CD14-positive monocyte (primary cell): Measurements from ENCODE around the gene UBE2G2. TPM values are rescaled to one million over a fixed set of nuclear protein-coding genes. Genes with fewer than 3 reads are reported as not detected.

Source experiments
- DNase-seq, 3 donors: peaks; one replicate each; pipeline ENCODE4 v3.0.0-alpha.2; 2011 to 2022
- H2AFZ ChIP-seq: 2 replicates; pipeline ENCODE4 v1.6.0; 2012; ENCODE audit warnings: mild to moderate bottlenecking, low read depth, low read length, inconsistent platforms; ENCODE audit not compliant: insufficient read depth, poor library complexity, severe bottlenecking
- H3K27ac ChIP-seq, 2 donors: 1 replicate in 1 of 2; 2 replicates in 1 of 2; pipeline ENCODE4 v1.5.1; 2012 to 2013; ENCODE audit warnings: low read length in 2 of 2, control low read depth in 1 of 2, inconsistent platforms in 1 of 2, low read depth in 1 of 2, mild to moderate bottlenecking in 1 of 2
- H3K27me3 ChIP-seq, 2 donors: one replicate each; pipeline versions ENCODE4 v1.6.0 to v1.6.1; 2011 to 2013; ENCODE audit warnings: low read length in 2 of 2; ENCODE audit not compliant: control insufficient read depth in 2 of 2, insufficient read depth in 2 of 2
- H3K36me3 ChIP-seq, 2 donors: replicated peaks in 1 of 2; 1 replicate in 1 of 2; 2 replicates in 1 of 2; pipeline versions ENCODE4 v1.5.1 to v1.6.1; 2012 to 2013; ENCODE audit warnings: low read length in 2 of 2, control low read depth in 1 of 2, inconsistent platforms in 1 of 2, mild to moderate bottlenecking in 1 of 2; ENCODE audit not compliant: insufficient read depth in 2 of 2, control insufficient read depth in 1 of 2
- H3K4me1 ChIP-seq, 2 donors: 1 replicate in 1 of 2; 2 replicates in 1 of 2; pipeline versions ENCODE4 v1.5.1 to v1.6.1; 2012 to 2013; ENCODE audit warnings: low read length in 2 of 2, control low read depth in 1 of 2, inconsistent platforms in 1 of 2, mild to moderate bottlenecking in 1 of 2, moderate library complexity in 1 of 2; ENCODE audit not compliant: insufficient read depth in 2 of 2, control insufficient read depth in 1 of 2
- H3K4me2 ChIP-seq: replicated peaks from 2 replicates; pipeline ENCODE3; 2012; ENCODE audit warnings: low read length, moderate library complexity, mild to moderate bottlenecking; ENCODE audit not compliant: poor library complexity, severe bottlenecking; ENCODE audit errors: extremely low read depth
- H3K4me3 ChIP-seq, 3 experiments: fragments of 200-600 bp in 1 of 3; sonication (generic) in 1 of 3; replicated peaks in 1 of 3; 1 replicate in 2 of 3; 2 replicates in 1 of 3; pipeline ENCODE4 v1.5.1; 2011 to 2013; ENCODE audit warnings: low read length in 3 of 3, mild to moderate bottlenecking in 3 of 3, control low read depth in 2 of 3, low read depth in 2 of 3, inconsistent platforms in 1 of 3, moderate library complexity in 1 of 3
- H3K79me2 ChIP-seq: 2 replicates; pipeline ENCODE4 v1.6.0; 2012; ENCODE audit warnings: mild to moderate bottlenecking, control low read depth, inconsistent platforms, low read length, moderate library complexity; ENCODE audit not compliant: insufficient read depth
- H3K9ac ChIP-seq: 2 replicates; pipeline ENCODE4 v1.6.0; 2017; ENCODE audit warnings: low read length, mild to moderate bottlenecking; ENCODE audit not compliant: insufficient read depth, poor library complexity, severe bottlenecking
- H3K9me3 ChIP-seq, 2 donors: replicated peaks in 1 of 2; 1 replicate in 1 of 2; 2 replicates in 1 of 2; pipeline versions ENCODE4 v1.5.1 to v1.6.1; 2012 to 2013; ENCODE audit warnings: low read length in 2 of 2, control low read depth in 1 of 2; ENCODE audit not compliant: control insufficient read depth in 1 of 2, insufficient read depth in 1 of 2
- H4K20me1 ChIP-seq: 2 replicates; pipeline ENCODE4 v1.6.0; 2012; ENCODE audit warnings: mild to moderate bottlenecking, low read length, control low read depth, moderate library complexity; ENCODE audit not compliant: insufficient read depth
- H3K27ac Mint-ChIP-seq, 7 donors: one replicate each; pipeline ENCODE4 v1.8.0; 2020; ENCODE audit warnings: mild to moderate bottlenecking in 7 of 7, mixed read lengths in 7 of 7, moderate library complexity in 6 of 7, inconsistent platforms in 2 of 7
- H3K27me3 Mint-ChIP-seq, 3 donors: one replicate each; pipeline ENCODE4 v1.8.0; 2021 to 2022; ENCODE audit warnings: low read depth in 3 of 3, mild to moderate bottlenecking in 3 of 3, mixed read lengths in 3 of 3, moderate library complexity in 3 of 3, inconsistent platforms in 1 of 3
- H3K36me3 Mint-ChIP-seq, 2 donors: one replicate each; pipeline ENCODE4 v1.8.0; 2020; ENCODE audit warnings: mixed read lengths in 2 of 2, inconsistent platforms in 1 of 2, mild to moderate bottlenecking in 1 of 2
- H3K4me1 Mint-ChIP-seq: one replicate; pipeline ENCODE4 v1.8.0; 2020; ENCODE audit warnings: mild to moderate bottlenecking, mixed read lengths
- H3K4me3 Mint-ChIP-seq, 2 donors: one replicate each; pipeline ENCODE4 v1.8.0; 2020; ENCODE audit warnings: mild to moderate bottlenecking in 2 of 2, mixed read lengths in 2 of 2, moderate library complexity in 1 of 2
- H3K9me3 Mint-ChIP-seq, 7 donors: one replicate each; pipeline ENCODE4 v1.8.0; 2020 to 2022; ENCODE audit warnings: mixed read lengths in 7 of 7, mild to moderate bottlenecking in 6 of 7, moderate library complexity in 6 of 7, inconsistent platforms in 2 of 7
- CTCF ChIP-seq: fragments of 200-600 bp; IDR thresholded peaks from one replicate; pipeline ENCODE4 v1.8.0; 2022; ENCODE audit warnings: antibody characterized with exemption, mild to moderate bottlenecking
- WGBS: methylation state at CpG from one replicate; pipeline ENCODE4 v1.1.5; 2013; ENCODE audit warnings: missing lambda C conversion rate; ENCODE audit not compliant: insufficient coverage; 5-methylcytosine and 5-hydroxymethylcytosine counted together
- intact Hi-C, 2 donors: fragments of 100-400 bp; cut with micrococcal nuclease; formaldehyde crosslinking; loops; one replicate each; pipeline versions ENCODE4 v1.15.0 to v1.15.1; 2023
- polyA plus RNA-seq, 3 donors: library from polyadenylated mRNA; depleted of rRNA in 1 of 3; unstranded in 2 of 3; stranded (reverse) in 1 of 3; fragments of 300-500 nt in 2 of 3; fragments of >200 nt in 1 of 3; fragmentation: Illumina TruSeq in 2 of 3; gene quantifications; 1 replicate in 2 of 3; 2 replicates in 1 of 3; pipeline ENCODE4 v1.2.3, GENCODE V29; 2012 to 2021

The UBE2G2 gene
- polyA plus RNA-seq, 3 donors: 22.5 to 123 (median 31.0) TPM

GRCh38 chr21:44783020-44783696 is 18.5 kb downstream of the UBE2G2 start:
- H3K27ac Mint-ChIP-seq: no peak overlapping the region
- no peak for TF ChIP-seq CTCF
- no peak for DNase-seq
- H3K36me3 Mint-ChIP-seq: peaks cover 52 to 67% of the 10 kb centered on the region in 2 donors
- intact Hi-C loops: no loop called here
- Histone ChIP-seq H3K4me2 (no peak overlapping the region), H3K4me1 (no peaks in the 10 kb centered on the region), H3K27ac (no peak overlapping the region), H3K36me3 (peaks cover 37 to 91% of the 10 kb centered on the region in 2 donors), H3K9ac (no peak overlapping the region), H3K27me3 (no peaks in the 10 kb centered on the region), H3K4me3 (no peak overlapping the region), H3K9me3 (no peaks in the 10 kb centered on the region), H3K79me2 (peaks cover 31% of the 10 kb centered on the region), H4K20me1 (peaks cover 44% of the 10 kb centered on the region), H2AFZ (no peak overlapping the region)
- no peak overlapping the region for H3K4me3 Mint-ChIP-seq
- H3K27me3 Mint-ChIP-seq: no peaks in the 10 kb centered on the region
- no peaks in the 10 kb centered on the region for H3K4me1 Mint-ChIP-seq
- no peaks in the 10 kb centered on the region for H3K9me3 Mint-ChIP-seq
- WGBS: no CpG with 5 or more reads among the region's 5 CpGs

- Histone ChIP-seq H3K9ac (no peak overlapping the region), H3K79me2 (peaks cover 12% of the 10 kb centered on the region), H3K27ac (no peak overlapping the region), H3K4me3 (no peak overlapping the region), H4K20me1 (peaks cover 32% of the 10 kb centered on the region), H3K36me3 (peaks cover 32 to 92% of the 10 kb centered on the region in 2 donors), H2AFZ (no peak overlapping the region), H3K4me1 (no peaks in the 10 kb centered on the region), H3K4me2 (no peak overlapping the region), H3K27me3 (no peaks in the 10 kb centered on the region), H3K9me3 (no peaks in the 10 kb centered on the region)
- peaks cover 53 to 64% of the 10 kb centered on the region in 2 donors for H3K36me3 Mint-ChIP-seq
- intact Hi-C loops: no loop called here
- 94% methylated on average over 15 of the region's 16 CpGs for WGBS
- no peaks in the 10 kb centered on the region for H3K4me1 Mint-ChIP-seq
- H3K27me3 Mint-ChIP-seq: no peaks in the 10 kb centered on the region
- DNase-seq: no peak
- H3K27ac Mint-ChIP-seq: no peak overlapping the region
- no peak overlapping the region for H3K4me3 Mint-ChIP-seq
- H3K9me3 Mint-ChIP-seq: no peaks in the 10 kb centered on the region
- TF ChIP-seq CTCF: no peak
Observed at GRCh38 chr21:44780767-44781459, 20.7 kb downstream of the UBE2G2 start.
